ENCODE data around the gene TEX2.

Gene TEX2

GRCh38 chr17:64155751-64156544 lies 107.1 kb downstream of the TEX2 start:
- no peak for DNase-seq

GRCh38 chr17:64155129-64155528 lies 107.9 kb downstream of the TEX2 start:
- peak in 1 of 5 experiments; percentile 85 for DNase-seq

- no peak for DNase-seq
Measured at GRCh38 chr17:64154717-64155116, 108.3 kb downstream of the TEX2 start.

GRCh38 chr17:64154313-64154695 lies 108.8 kb downstream of the TEX2 start:
- no peak for DNase-seq

- DNase-seq = no peak
Measured at GRCh38 chr17:64153565-64154312, 109.3 kb downstream of the TEX2 start.

- DNase-seq = no peak
Measured at GRCh38 chr17:64152428-64153125, 110.5 kb downstream of the TEX2 start.

- no peak for DNase-seq
Measured at GRCh38 chr17:64151016-64151368, 112.1 kb downstream of the TEX2 start.

GRCh38 chr17:64150237-64151015 lies 112.6 kb downstream of the TEX2 start:
- DNase-seq = no peak

- no peak for DNase-seq
Measured at GRCh38 chr17:64149196-64149595, 113.9 kb downstream of the TEX2 start.

GRCh38 chr17:64148699-64149098 lies 114.4 kb downstream of the TEX2 start:
- no peak for DNase-seq

- DNase-seq = no peak
Measured at GRCh38 chr17:64148017-64148631, 114.9 kb downstream of the TEX2 start.

GRCh38 chr17:64147110-64148016 lies 115.7 kb downstream of the TEX2 start:
- DNase-seq = peak in 1 of 5 experiments; percentile 67

GRCh38 chr17:64146418-64147109 lies 116.5 kb downstream of the TEX2 start:
- peak; percentile 14 to 68 (median 39) for DNase-seq

- peak; percentile 83 to 100 (median 94) for DNase-seq
Measured at GRCh38 chr17:64145751-64146417, 117.2 kb downstream of the TEX2 start.

GRCh38 chr17:64145375-64145750 lies 117.7 kb downstream of the TEX2 start:
- DNase-seq = no peak

- DNase-seq = no peak
Measured at GRCh38 chr17:64139542-64139941, 123.5 kb downstream of the TEX2 start.

- DNase-seq = no peak
Measured at GRCh38 chr17:64138441-64138840, 124.6 kb downstream of the TEX2 start.

GRCh38 chr17:64135000-64135399 lies 128.1 kb downstream of the TEX2 start:
- DNase-seq = no peak

- no peak for DNase-seq
Measured at GRCh38 chr17:64134216-64134970, 128.7 kb downstream of the TEX2 start.
